HepG2 (cell line): ENCODE results near the gene LIME1.

Source experiments
- ATF2 ChIP-seq: sonication (generic); formaldehyde crosslinking; IDR thresholded peaks from 2 replicates; pipeline ENCODE4 v1.4.0; 2020; ENCODE audit warnings: missing genetic modification reagents
- CREB1 ChIP-seq, 2 experiments: fragments of 450-650 bp in 1 of 2; IDR thresholded peaks; 2 replicates each; pipeline ENCODE4 v1.6.1; 2016 to 2017; ENCODE audit warnings: control low read depth in 1 of 2, mild to moderate bottlenecking in 1 of 2, missing compliant biosample characterization in 1 of 2, missing genetic modification characterization in 1 of 2
- CTCF ChIP-seq: sonication (generic); formaldehyde crosslinking; IDR thresholded peaks from 2 replicates; pipeline ENCODE4 v1.5.0; 2020; ENCODE audit warnings: mild to moderate bottlenecking, missing genetic modification reagents, moderate library complexity
- EZH2 ChIP-seq: conservative IDR thresholded peaks from 2 replicates; pipeline ENCODE4 v1.6.1; 2012; ENCODE audit warnings: mild to moderate bottlenecking, low read depth, low read length, moderate library complexity
- NFRKB ChIP-seq: fragments of 450-650 bp; IDR thresholded peaks from 2 replicates; pipeline ENCODE4 v1.6.1; 2017
- ZBTB39 ChIP-seq: sonication (generic); formaldehyde crosslinking; IDR thresholded peaks from 2 replicates; pipeline ENCODE4 v1.5.0; 2020; ENCODE audit warnings: missing genetic modification reagents
- ZNF660 ChIP-seq: sonication (generic); formaldehyde crosslinking; IDR thresholded peaks from 2 replicates; pipeline ENCODE4 v1.5.1; 2020; ENCODE audit warnings: mild to moderate bottlenecking, low read depth, missing genetic modification reagents, borderline replicate concordance
- TF ChIP-seq, protein P1 (sequence below): IDR thresholded peaks from 2 replicates; pipeline ENCODE4 v1.6.1; 2016; ENCODE audit warnings: missing genetic modification reagents, missing compliant biosample characterization

- TF ChIP-seq EZH2 = no peak
- no peak for TF ChIP-seq ZBTB39 (CRISPR knock-in tag)
- no peak for TF ChIP-seq CTCF
- no peak for TF ChIP-seq NFRKB
- no peak for TF ChIP-seq ATF2 (CRISPR knock-in tag)
- TF ChIP-seq ZNF660 = no peak
- no peak for TF ChIP-seq CREB1 (IDR thresholded peaks at IDR 0.05)
- no peak for TF ChIP-seq CREB1 (CRISPR knock-in tag; IDR thresholded peaks at IDR 0.05)
- TF ChIP-seq, protein P1, sequence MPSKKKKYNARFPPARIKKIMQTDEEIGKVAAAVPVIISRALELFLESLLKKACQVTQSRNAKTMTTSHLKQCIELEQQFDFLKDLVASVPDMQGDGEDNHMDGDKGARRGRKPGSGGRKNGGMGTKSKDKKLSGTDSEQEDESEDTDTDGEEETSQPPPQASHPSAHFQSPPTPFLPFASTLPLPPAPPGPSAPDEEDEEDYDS (CRISPR knock-in tag) = no peak
Measured at GRCh38 chr20:63702751-63703470, 33.6 kb upstream of the LIME1 start.
